Measurements from ENCODE around the gene RHEB. TPM values are rescaled to one million over a fixed set of nuclear protein-coding genes. Genes with fewer than 3 reads are reported as not detected.

The RHEB gene
- total RNA-seq, 2 donors from 2014 or later = 44.9 to 91.0 TPM

- Histone ChIP-seq H3K27me3 (no peaks in the 10 kb centered on the region), H3K9me3 (no peaks in the 10 kb centered on the region), H3K36me3 (replicated peaks in 1 of 2; ENCODE audit: insufficient read depth in 1 of 2, low read depth in 2 of 2) (peaks cover 0 to 12% of the 10 kb centered on the region in 2 donors), H3K27ac (no peak overlapping the region), H3K4me3 (no peak overlapping the region), H3K4me1 (no peaks in the 10 kb centered on the region)
- ATAC-seq (no peak), DNase-seq (no peak)
- TF ChIP-seq POLR2A (IDR thresholded peaks at IDR 0.05) = no peak
- TF ChIP-seq CTCF (IDR thresholded peaks at IDR 0.05) = no peak
- 72 to 74% methylated on average over 5 of the region's 5 CpGs for WGBS, 2 donors
- intact Hi-C loops (cut with DNase I) = no loop called here
Measured at GRCh38 chr7:151559557-151560183, 40.0 kb upstream of the RHEB start.

DNA sequence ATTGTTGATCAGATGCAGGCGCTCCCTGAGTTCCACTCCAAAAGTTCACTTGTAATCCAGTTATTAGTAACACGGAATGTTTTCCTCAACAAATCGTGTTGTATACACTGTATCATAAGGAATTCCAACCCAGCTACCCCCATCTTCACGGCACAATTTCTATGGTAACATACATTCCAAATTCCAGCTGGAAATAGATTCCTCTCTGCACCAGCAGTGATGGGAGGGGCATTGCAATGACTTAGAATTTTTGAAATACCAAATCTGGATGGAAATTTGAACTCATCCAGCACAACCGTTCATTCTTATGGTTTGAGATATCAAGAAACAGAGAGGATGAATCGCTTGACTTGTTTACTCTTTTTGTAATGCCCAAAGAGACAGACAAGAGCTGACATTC lies 38.9 kb upstream of the RHEB start:
- ATAC-seq (no peak), DNase-seq (no peak)
- TF ChIP-seq CTCF (IDR thresholded peaks at IDR 0.05) (no peak), POLR2A (IDR thresholded peaks at IDR 0.05) (no peak)
- no peak overlapping the region for H3K27ac ChIP-seq
- no peak overlapping the region for H3K4me3 ChIP-seq
- H3K27me3 ChIP-seq = no peaks in the 10 kb centered on the region
- intact Hi-C loops (cut with DNase I) = no loop called here
- no peaks in the 10 kb centered on the region for H3K9me3 ChIP-seq
- 81 to 84% methylated on average over 6 of the region's 6 CpGs for WGBS, 2 donors
- peaks cover 3% of the 10 kb centered on the region for H3K4me1 ChIP-seq
- H3K36me3 ChIP-seq (replicated peaks in 1 of 2; ENCODE audit: insufficient read depth in 1 of 2, low read depth in 2 of 2) = peaks cover 0 to 7% of the 10 kb centered on the region in 2 donors

GRCh38 chr7:151556592-151556991 lies 36.9 kb upstream of the RHEB start:
- H3K27me3 ChIP-seq = no peaks in the 10 kb centered on the region
- intact Hi-C loops (cut with DNase I) = no loop called here
- H3K4me3 ChIP-seq = no peak overlapping the region
- DNase-seq = no peak
- H3K27ac ChIP-seq = no peak overlapping the region
- H3K36me3 ChIP-seq (replicated peaks in 1 of 2; ENCODE audit: insufficient read depth in 1 of 2, low read depth in 2 of 2) = peaks cover 0 to 5% of the 10 kb centered on the region in 2 donors
- H3K9me3 ChIP-seq = no peaks in the 10 kb centered on the region
- no peak for ATAC-seq
- WGBS, 2 donors = 96 to 97% methylated on average over 12 of the region's 12 CpGs
- peaks cover 23% of the 10 kb centered on the region for H3K4me1 ChIP-seq
- TF ChIP-seq CTCF (IDR thresholded peaks at IDR 0.05) = no peak
- no peak for TF ChIP-seq POLR2A (IDR thresholded peaks at IDR 0.05)

- DNase-seq (no peak), ATAC-seq (no peak)
- Histone ChIP-seq H3K4me1 (peaks cover 36% of the 10 kb centered on the region), H3K27me3 (no peaks in the 10 kb centered on the region), H3K36me3 (replicated peaks in 1 of 2; ENCODE audit: insufficient read depth in 1 of 2, low read depth in 2 of 2) (no peaks in the 10 kb centered on the region), H3K9me3 (no peaks in the 10 kb centered on the region), H3K4me3 (no peak overlapping the region), H3K27ac (peak overlapping the region in 1 of 4 donors; percentile 66)
- no peak for TF ChIP-seq POLR2A (IDR thresholded peaks at IDR 0.05)
- TF ChIP-seq CTCF (IDR thresholded peaks at IDR 0.05) = no peak
- intact Hi-C loops (cut with DNase I) = no loop called here
- 72 to 81% methylated on average over 11 to 14 of the region's 15 CpGs for WGBS, 2 donors
Measured at GRCh38 chr7:151553356-151553755, 33.7 kb upstream of the RHEB start.

All from body of pancreas (tissue), 4 donors.